GM21786 (cell line): ENCODE measurements around the gene PKP2.

Source experiments
- ATAC-seq: cut with Tn5 transposase; IDR thresholded peaks from one replicate; pipeline ENCODE4 v1.9.1; 2021; ENCODE audit not compliant: unreplicated experiment

The PKP2 gene

DNA sequence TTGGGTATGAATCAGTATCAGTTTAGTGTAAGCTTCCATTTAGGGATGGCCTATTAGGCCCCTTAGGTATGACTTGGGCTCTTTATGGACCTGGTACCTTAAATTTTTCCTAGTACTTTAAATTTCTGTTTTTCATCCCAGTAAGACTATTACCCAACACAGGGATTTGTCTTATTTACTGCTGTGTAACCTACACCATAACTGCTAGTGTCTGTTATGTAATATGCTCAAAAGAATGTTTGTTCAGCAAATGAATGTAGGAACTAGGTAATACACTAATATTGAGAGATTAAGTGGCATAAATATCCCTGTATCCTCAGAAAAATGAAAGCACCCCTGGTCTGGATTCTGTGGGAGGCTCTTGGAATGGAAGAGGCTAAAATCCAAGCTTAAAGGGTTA is 77.2 kb downstream of the PKP2 start:
- no peak for ATAC-seq

DNA sequence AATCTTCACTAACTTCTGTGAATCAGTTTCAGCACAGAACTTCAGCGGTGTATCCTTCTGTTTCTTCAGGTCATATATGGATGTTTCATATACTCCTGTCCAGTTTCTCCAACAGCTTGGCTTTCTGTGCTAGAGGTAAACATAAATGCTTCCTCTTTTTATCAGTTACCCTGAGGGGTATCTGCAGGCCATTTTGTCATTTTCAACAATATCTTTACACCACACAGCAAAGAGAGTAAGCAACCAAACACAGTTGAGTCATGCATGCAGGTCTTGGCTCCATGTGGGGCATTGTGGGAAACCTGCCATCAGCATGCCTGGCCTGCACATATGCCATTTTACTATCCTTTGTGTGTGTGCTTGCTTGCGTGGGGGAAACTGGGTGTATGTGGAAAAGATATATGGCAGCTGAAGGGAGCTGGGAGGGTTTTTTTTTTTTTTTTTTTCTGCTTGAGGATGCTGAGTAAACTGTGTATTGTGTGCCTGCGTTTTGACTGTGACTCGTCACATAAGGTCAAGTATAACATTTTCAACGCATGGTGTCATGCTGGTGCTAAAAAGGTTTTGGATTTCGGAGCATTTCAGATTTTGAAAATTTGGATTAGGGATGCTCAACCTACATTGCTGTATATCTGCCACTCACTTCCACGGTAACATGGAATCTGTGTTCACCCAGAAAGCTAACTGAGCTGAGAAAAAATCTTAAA is 84.7 kb downstream of the PKP2 start:
- no peak for ATAC-seq

DNA sequence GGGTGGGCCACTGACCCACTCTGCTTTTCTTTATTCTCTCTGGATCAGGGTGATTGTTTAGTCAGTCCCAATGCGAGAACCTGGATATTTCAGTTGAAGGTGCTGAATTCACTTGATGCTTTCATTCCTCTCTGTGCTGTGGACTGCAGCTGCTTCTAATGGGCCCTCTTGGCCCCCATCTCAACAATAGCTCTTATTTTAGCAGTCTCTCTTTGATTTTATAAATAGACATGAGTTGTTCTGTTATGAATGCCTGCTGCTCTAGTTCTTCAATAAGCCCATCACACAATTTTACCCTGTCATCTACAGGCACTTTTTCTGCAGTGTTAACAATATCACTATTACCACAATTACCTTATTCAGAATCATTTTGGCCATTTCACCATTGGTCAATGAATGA is 86.7 kb downstream of the PKP2 start:
- ATAC-seq = no peak

GRCh38 chr12:32809196-32809595 is 87.4 kb downstream of the PKP2 start:
- ATAC-seq = no peak

GRCh38 chr12:32804301-32804700 is 92.3 kb downstream of the PKP2 start:
- no peak for ATAC-seq

- ATAC-seq = no peak
These were observed 95.2 kb downstream of the PKP2 start for GRCh38 chr12:32801269-32801980.

- ATAC-seq = no peak
These were observed 102.3 kb downstream of the PKP2 start for GRCh38 chr12:32794281-32794680.

GRCh38 chr12:32789916-32790315 is 106.7 kb downstream of the PKP2 start:
- no peak for ATAC-seq

GRCh38 chr12:32789446-32789845 is 107.1 kb downstream of the PKP2 start:
- ATAC-seq = no peak

- ATAC-seq = no peak
These were observed 108.2 kb downstream of the PKP2 start for GRCh38 chr12:32788405-32788804.

- no peak for ATAC-seq
These were observed 111.0 kb downstream of the PKP2 start for GRCh38 chr12:32785557-32785956.

DNA sequence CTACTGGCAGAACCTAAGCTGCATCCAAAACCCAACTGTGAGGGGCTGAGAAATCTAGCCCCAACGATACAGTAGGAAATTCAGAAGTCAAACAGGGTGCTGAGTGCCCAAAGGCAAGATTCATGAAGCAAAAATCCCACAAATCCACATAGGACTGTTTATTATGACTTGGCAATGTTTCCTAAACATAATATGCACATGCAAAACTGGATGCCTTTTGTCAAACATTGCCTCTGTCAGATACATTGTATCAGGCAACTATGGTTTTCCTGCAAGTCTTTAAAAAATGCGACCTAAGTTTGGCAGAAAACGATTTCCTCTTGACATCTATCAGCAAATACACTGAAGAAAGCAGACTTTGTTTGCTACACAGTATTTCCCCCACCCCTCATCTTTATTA is 113.5 kb downstream of the PKP2 start:
- ATAC-seq = no peak

DNA sequence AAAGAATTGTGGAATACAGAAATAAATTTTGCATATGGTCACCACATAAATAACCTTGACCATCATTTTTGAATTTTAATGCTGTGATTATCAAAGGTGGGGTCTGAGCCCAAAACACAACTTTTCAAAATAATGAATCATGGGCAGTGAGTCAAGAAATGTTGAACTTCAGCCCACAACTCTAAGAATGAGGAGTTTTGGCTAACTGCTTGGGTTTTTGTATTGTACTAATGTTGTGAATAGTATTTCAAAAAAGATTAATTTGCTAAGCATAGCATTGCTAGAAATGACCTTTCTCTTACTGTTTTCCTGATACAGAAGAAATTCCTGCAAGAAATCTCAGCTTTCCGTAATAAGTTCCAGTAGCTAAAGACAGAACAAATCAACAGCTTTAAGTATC is 116.5 kb downstream of the PKP2 start:
- ATAC-seq = no peak

- ATAC-seq = no peak
These were observed 118.8 kb downstream of the PKP2 start for GRCh38 chr12:32777691-32778175.

DNA sequence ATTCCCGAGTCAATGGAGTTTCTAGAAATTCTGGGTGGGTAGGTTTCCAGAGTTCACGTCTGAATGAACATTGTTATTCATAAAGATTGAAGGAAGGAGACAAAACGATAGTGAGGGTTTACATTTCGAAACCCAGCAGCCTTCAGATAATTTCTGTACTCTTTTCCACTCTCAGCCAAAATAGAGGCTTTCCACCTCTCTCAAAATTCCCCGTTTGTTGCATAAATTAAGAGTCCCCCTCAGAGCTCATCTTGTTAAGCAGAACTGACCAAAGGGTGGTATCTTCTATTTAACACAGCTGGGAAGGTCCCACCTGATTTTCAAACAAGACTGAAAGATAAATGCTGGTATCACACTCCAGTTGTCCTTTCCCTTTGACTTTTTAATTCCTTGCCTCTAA is 119.4 kb downstream of the PKP2 start:
- ATAC-seq = peak; percentile 68

DNA sequence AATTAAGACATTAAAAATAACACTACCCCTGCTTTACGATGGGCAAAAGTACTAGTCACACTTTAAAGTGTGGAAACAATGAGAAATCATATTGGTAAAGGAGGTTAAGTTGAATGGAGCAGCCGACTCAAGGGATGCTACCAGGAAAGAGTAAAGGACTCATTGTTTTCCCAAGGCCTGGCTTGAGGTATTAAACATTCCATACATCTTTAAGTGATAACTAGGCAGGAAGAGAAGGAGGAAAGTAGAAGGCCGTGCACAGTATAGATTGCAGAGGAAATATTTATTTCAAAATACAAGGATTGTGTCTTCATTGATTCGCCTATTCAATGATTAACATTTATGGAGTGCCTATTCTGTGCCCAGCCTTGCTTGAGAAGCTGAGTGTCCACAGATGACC is 120.3 kb downstream of the PKP2 start:
- ATAC-seq = no peak

DNA sequence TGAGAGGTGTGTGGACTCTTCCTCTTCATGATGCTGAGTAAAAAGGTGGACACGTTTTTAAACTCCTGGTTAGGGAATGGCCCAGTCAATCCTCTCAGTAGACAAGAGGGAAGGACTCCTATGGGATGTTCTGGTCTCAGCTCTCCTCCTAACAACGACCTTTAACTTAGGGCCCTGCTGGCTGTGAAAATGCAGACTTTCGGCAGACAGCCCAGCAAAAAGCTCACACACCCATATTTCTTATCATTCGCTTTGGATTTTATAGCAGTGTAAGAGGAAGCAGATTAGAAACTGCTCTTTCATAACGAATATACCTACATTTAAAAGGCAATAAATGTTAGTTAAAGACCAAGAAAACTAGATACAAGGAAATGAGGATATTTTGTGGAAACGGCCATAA is 122.9 kb downstream of the PKP2 start:
- ATAC-seq = no peak

- no peak for ATAC-seq
These were observed 126.4 kb downstream of the PKP2 start for GRCh38 chr12:32770141-32770540.

DNA sequence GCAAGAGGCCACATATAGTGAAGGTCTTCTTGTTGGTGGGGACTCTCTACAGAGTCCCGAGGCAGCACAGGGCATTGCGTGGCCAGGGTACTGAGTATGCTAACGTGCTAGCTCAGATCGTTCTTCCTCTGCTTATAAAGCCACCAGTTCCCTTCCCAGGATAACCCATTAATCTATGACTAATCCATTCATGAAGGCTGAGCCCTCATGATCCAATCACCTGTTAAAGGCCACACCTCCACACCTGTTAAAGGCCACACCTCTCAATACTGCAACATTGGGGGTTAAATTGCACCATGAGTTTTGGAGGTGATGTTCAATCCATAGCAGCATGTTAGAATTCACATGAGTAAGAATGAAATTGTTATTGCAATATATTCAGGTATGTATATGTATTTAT is 128.1 kb downstream of the PKP2 start:
- ATAC-seq = no peak

GRCh38 chr12:32765906-32766305 is 130.7 kb downstream of the PKP2 start:
- no peak for ATAC-seq

DNA sequence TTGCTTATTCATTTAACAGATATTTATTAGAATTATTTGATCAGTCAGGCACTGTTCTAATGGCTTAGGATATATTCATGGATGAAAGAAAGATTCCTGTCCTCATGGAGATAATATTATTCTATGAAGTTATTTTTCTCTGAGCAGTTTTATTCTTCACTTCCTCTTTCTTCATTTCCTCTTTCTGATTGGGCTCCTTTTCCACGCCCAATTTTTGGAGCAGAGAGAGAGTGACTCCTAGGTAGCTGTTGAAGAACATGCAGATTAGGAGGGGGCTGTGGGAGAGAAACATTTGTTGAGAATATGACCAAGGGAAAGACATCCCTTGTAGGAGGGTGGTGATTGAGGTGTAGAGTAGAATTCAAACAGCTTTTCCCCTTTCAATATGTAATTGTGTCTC is 134.9 kb downstream of the PKP2 start:
- ATAC-seq = peak; percentile 58

DNA sequence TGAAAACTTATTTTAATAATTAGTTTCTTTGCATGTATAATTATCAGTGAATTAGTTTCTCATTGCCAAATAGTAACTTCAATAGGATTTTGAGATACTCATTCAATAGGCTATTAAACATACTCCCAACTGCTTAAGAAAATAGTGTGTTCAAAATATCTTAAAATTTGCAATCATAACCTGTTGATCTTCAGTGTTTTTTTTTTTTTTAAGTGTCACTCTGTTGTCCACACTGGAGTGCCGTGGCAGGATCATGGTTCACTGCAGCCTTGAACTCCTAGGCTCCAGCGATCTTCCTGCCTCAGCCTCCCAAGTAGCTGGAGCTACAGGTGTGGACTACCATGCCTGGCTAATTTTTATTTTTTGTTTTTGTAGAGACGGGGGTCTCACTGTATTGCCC is 139.4 kb downstream of the PKP2 start:
- ATAC-seq = no peak
